H9 (cell line): ENCODE results near the gene GCA. TPM values are rescaled to one million over a fixed set of nuclear protein-coding genes. Genes with fewer than 3 reads are reported as not detected.

ENCODE experiments used
- DNase-seq: peaks from one replicate; pipeline ENCODE4 v3.0.0-alpha.2; 2017
- H2AFZ ChIP-seq: one replicate; pipeline ENCODE4 v1.6.1; 2013; ENCODE audit warnings: mild to moderate bottlenecking, low read length, control low read depth, moderate library complexity
- H2AK5ac ChIP-seq: 2 replicates; pipeline ENCODE4 v1.6.1; 2013; ENCODE audit warnings: low read length, control low read depth, mixed read lengths; ENCODE audit not compliant: insufficient read length
- H2BK120ac ChIP-seq: one replicate; pipeline ENCODE4 v1.6.1; 2013; ENCODE audit warnings: low read depth, mild to moderate bottlenecking, low read length, control low read depth, inconsistent platforms; ENCODE audit not compliant: poor library complexity, severe bottlenecking
- H2BK12ac ChIP-seq: 2 replicates; pipeline ENCODE4 v1.6.1; 2013; ENCODE audit warnings: low read length, control low read depth, mixed read lengths, low read depth; ENCODE audit not compliant: insufficient read length
- H2BK15ac ChIP-seq: 2 replicates; pipeline ENCODE4 v1.6.1; 2013; ENCODE audit warnings: low read depth, low read length, control low read depth
- H2BK20ac ChIP-seq: one replicate; pipeline ENCODE4 v1.6.1; 2013; ENCODE audit warnings: low read depth, mild to moderate bottlenecking, low read length, control low read depth, inconsistent platforms; ENCODE audit not compliant: poor library complexity, severe bottlenecking
- H2BK5ac ChIP-seq: 2 replicates; pipeline ENCODE4 v1.6.1; 2013; ENCODE audit warnings: low read length, control low read depth, mixed read lengths; ENCODE audit not compliant: insufficient read length
- H3K14ac ChIP-seq: 2 replicates; pipeline ENCODE4 v1.6.1; 2013; ENCODE audit warnings: low read length, control low read depth; ENCODE audit not compliant: insufficient read depth
- H3K18ac ChIP-seq: 2 replicates; pipeline ENCODE4 v1.6.1; 2013; ENCODE audit warnings: low read depth, mild to moderate bottlenecking, mixed read lengths, low read length, control low read depth; ENCODE audit not compliant: insufficient read length
- H3K23ac ChIP-seq: 2 replicates; pipeline ENCODE4 v1.6.1; 2013; ENCODE audit warnings: low read length, control low read depth, mixed read lengths, low read depth; ENCODE audit not compliant: insufficient read length
- H3K23me2 ChIP-seq: 2 replicates; pipeline ENCODE4 v1.6.1; 2013; ENCODE audit warnings: low read depth, mild to moderate bottlenecking, mixed read lengths, low read length, control low read depth; ENCODE audit not compliant: insufficient read length, poor library complexity, severe bottlenecking
- H3K27ac ChIP-seq: 2 replicates; pipeline ENCODE4 v1.5.1; 2013; ENCODE audit warnings: low read length, control low read depth, mixed read lengths, low read depth; ENCODE audit not compliant: insufficient read length
- H3K27me3 ChIP-seq: 2 replicates; pipeline ENCODE4 v1.6.1; 2013; ENCODE audit warnings: low read length, control low read depth, inconsistent platforms; ENCODE audit not compliant: insufficient read depth
- H3K4ac ChIP-seq: 2 replicates; pipeline ENCODE4 v1.6.1; 2013; ENCODE audit warnings: low read depth, mild to moderate bottlenecking, control low read depth, inconsistent platforms, low read length, moderate library complexity
- H3K4me1 ChIP-seq: 2 replicates; pipeline ENCODE4 v1.6.1; 2013; ENCODE audit warnings: low read length, control low read depth, inconsistent platforms; ENCODE audit not compliant: insufficient read depth
- H3K4me2 ChIP-seq: 2 replicates; pipeline ENCODE4 v1.6.1; 2013; ENCODE audit warnings: low read length, control low read depth, mixed read lengths; ENCODE audit not compliant: insufficient read length, insufficient read depth
- H3K56ac ChIP-seq: 2 replicates; pipeline ENCODE4 v1.6.1; 2013; ENCODE audit warnings: low read depth, mild to moderate bottlenecking, mixed read lengths, low read length, control low read depth; ENCODE audit not compliant: insufficient read length
- H3K79me1 ChIP-seq: 2 replicates; pipeline ENCODE4 v1.6.1; 2013; ENCODE audit warnings: low read depth, mild to moderate bottlenecking, moderate library complexity, low read length, control low read depth, inconsistent platforms; ENCODE audit not compliant: insufficient read depth, poor library complexity, severe bottlenecking
- H3K79me2 ChIP-seq: 2 replicates; pipeline ENCODE4 v1.6.1; 2013; ENCODE audit warnings: low read length, control low read depth, inconsistent platforms; ENCODE audit not compliant: insufficient read depth
- H3K9ac ChIP-seq: 2 replicates; pipeline ENCODE4 v1.6.1; 2013; ENCODE audit warnings: low read length, control low read depth, mixed read lengths; ENCODE audit not compliant: insufficient read length; ENCODE audit errors: extremely low read depth
- H3K9me3 ChIP-seq: one replicate; pipeline ENCODE4 v1.6.1; 2013; ENCODE audit warnings: low read depth, low read length, inconsistent platforms; ENCODE audit not compliant: control insufficient read depth
- H3T11ph ChIP-seq: one replicate; pipeline ENCODE4 v1.6.1; 2013; ENCODE audit warnings: mild to moderate bottlenecking, low read length, control low read depth, inconsistent platforms
- H4K20me1 ChIP-seq: one replicate; pipeline ENCODE4 v1.6.1; 2013; ENCODE audit not compliant: control insufficient read depth, insufficient read length, insufficient read depth
- H4K5ac ChIP-seq: 2 replicates; pipeline ENCODE4 v1.6.1; 2013; ENCODE audit warnings: low read depth, mild to moderate bottlenecking, mixed read lengths, low read length, control low read depth; ENCODE audit not compliant: insufficient read length
- H4K8ac ChIP-seq: replicated peaks from 2 replicates; pipeline ENCODE4 v1.6.1; 2013; ENCODE audit warnings: low read length, control low read depth, mixed read lengths, low read depth; ENCODE audit not compliant: insufficient read length
- H4K91ac ChIP-seq: 2 replicates; pipeline ENCODE4 v1.6.1; 2013; ENCODE audit warnings: low read depth, mild to moderate bottlenecking, moderate library complexity, mixed read lengths, low read length, control low read depth; ENCODE audit not compliant: insufficient read length
- H3K27ac Mint-ChIP-seq, 3 experiments: 2 replicates in 2 of 3; 3 replicates in 1 of 3; pipeline ENCODE4 v1.8.0; 2020 to 2021; ENCODE audit warnings: mixed read lengths in 3 of 3, mild to moderate bottlenecking in 1 of 3, moderate library complexity in 1 of 3
- H3K27me3 Mint-ChIP-seq: 2 replicates; pipeline ENCODE4 v1.8.0; 2021; ENCODE audit warnings: low read depth, mild to moderate bottlenecking, moderate library complexity, mixed read lengths
- H3K36me3 Mint-ChIP-seq, 3 experiments: 2 replicates in 2 of 3; 3 replicates in 1 of 3; pipeline ENCODE4 v1.8.0; 2020 to 2021; ENCODE audit warnings: low read depth in 3 of 3, mixed read lengths in 3 of 3; ENCODE audit not compliant: insufficient read depth in 1 of 3
- H3K4me1 Mint-ChIP-seq, 2 experiments: 2 replicates each; pipeline ENCODE4 v1.8.0; 2020; ENCODE audit warnings: mixed read lengths in 2 of 2
- H3K4me3 Mint-ChIP-seq, 2 experiments: 2 replicates in 1 of 2; 3 replicates in 1 of 2; pipeline ENCODE4 v1.8.0; 2020 to 2021; ENCODE audit warnings: mild to moderate bottlenecking in 2 of 2, mixed read lengths in 2 of 2, moderate library complexity in 1 of 2
- H3K9me3 Mint-ChIP-seq, 2 experiments: 2 replicates in 1 of 2; 3 replicates in 1 of 2; pipeline ENCODE4 v1.8.0; 2020; ENCODE audit warnings: mild to moderate bottlenecking in 2 of 2, mixed read lengths in 2 of 2, moderate library complexity in 1 of 2
- total RNA-seq: library from RNA; stranded (reverse); gene quantifications from 2 replicates; pipeline ENCODE4 v1.2.1, GENCODE V29; 2021
- TF ChIP-seq, protein P1 (sequence below): fragments of 200-600 bp; sonication (generic); conservative IDR thresholded peaks from 3 replicates; pipeline ENCODE4 v1.8.0; 2021; ENCODE audit warnings: antibody characterized with exemption, mild to moderate bottlenecking

GCA gene
- total RNA-seq, 1 experiment from 2014 or later: 31.0 TPM

DNA sequence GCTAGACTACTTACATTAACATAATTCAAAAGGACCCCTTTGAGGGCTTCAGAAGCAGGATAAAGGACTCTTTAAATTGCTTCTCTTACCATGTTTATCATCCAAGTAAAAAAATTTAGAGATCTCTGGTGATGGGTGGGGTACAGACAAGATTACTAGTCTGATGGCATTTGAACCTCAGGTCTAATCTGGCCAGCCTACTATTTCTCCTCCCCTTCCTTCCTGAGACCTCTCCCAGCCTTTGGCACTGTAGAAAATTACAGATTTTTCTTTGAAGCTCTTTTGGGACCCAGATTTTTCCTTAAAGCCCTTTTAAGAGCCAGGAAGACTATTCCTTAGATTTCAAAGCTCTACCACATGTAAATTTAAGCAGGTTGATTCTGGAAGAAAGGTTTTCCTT is 28.9 kb downstream of the GCA start:
- Histone ChIP-seq H3K9ac (no peak overlapping the region), H3K56ac (no peak overlapping the region), H3K27me3 (no peaks in the 10 kb centered on the region), H3K4me1 (no peaks in the 10 kb centered on the region), H2AFZ (no peak overlapping the region), H3K4ac (no peak overlapping the region), H2BK12ac (no peak overlapping the region), H2BK15ac (no peak overlapping the region), H4K20me1 (no peaks in the 10 kb centered on the region), H3K9me3 (no peaks in the 10 kb centered on the region), H3K27ac (no peak overlapping the region), H2BK5ac (no peak overlapping the region), H3K23ac (no peak overlapping the region), H3K23me2 (no peaks in the 10 kb centered on the region), H3T11ph (no peak overlapping the region), H3K79me2 (no peaks in the 10 kb centered on the region), H3K14ac (no peak overlapping the region), H3K79me1 (no peaks in the 10 kb centered on the region), H3K4me2 (no peak overlapping the region), H3K18ac (no peak overlapping the region), H4K5ac (no peak overlapping the region), H4K8ac (no peak overlapping the region), H2BK120ac (no peak overlapping the region), H2AK5ac (no peak overlapping the region), H2BK20ac (no peak overlapping the region), H4K91ac (no peak overlapping the region)
- no peak overlapping the region for H3K4me3 Mint-ChIP-seq
- H3K4me1 Mint-ChIP-seq: 0 out of 4 replicates have a peak, but pooled peaks cover 0 to 6% of the 10 kb centered on the region in 2 experiments
- no peaks in the 10 kb centered on the region for H3K27me3 Mint-ChIP-seq
- H3K27ac Mint-ChIP-seq: no peak overlapping the region
- TF ChIP-seq, protein P1, sequence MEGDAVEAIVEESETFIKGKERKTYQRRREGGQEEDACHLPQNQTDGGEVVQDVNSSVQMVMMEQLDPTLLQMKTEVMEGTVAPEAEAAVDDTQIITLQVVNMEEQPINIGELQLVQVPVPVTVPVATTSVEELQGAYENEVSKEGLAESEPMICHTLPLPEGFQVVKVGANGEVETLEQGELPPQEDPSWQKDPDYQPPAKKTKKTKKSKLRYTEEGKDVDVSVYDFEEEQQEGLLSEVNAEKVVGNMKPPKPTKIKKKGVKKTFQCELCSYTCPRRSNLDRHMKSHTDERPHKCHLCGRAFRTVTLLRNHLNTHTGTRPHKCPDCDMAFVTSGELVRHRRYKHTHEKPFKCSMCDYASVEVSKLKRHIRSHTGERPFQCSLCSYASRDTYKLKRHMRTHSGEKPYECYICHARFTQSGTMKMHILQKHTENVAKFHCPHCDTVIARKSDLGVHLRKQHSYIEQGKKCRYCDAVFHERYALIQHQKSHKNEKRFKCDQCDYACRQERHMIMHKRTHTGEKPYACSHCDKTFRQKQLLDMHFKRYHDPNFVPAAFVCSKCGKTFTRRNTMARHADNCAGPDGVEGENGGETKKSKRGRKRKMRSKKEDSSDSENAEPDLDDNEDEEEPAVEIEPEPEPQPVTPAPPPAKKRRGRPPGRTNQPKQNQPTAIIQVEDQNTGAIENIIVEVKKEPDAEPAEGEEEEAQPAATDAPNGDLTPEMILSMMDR: no peak
- no peaks in the 10 kb centered on the region for H3K9me3 Mint-ChIP-seq
- no peaks in the 10 kb centered on the region for H3K36me3 Mint-ChIP-seq
- DNase-seq: no peak
